ENCODE measurements around the gene PDK4. TPM values are rescaled to one million over a fixed set of nuclear protein-coding genes. Genes with fewer than 3 reads are reported as not detected.
"Not testable (repeated sequence)": the region's sequence is repeated elsewhere in the genome, so short reads cannot be mapped to it uniquely, and the experiment has no call there.

PDK4 gene
- polyA plus RNA-seq, 4 donors: 14.2 to 33.3 (median 20.0) TPM

DNA sequence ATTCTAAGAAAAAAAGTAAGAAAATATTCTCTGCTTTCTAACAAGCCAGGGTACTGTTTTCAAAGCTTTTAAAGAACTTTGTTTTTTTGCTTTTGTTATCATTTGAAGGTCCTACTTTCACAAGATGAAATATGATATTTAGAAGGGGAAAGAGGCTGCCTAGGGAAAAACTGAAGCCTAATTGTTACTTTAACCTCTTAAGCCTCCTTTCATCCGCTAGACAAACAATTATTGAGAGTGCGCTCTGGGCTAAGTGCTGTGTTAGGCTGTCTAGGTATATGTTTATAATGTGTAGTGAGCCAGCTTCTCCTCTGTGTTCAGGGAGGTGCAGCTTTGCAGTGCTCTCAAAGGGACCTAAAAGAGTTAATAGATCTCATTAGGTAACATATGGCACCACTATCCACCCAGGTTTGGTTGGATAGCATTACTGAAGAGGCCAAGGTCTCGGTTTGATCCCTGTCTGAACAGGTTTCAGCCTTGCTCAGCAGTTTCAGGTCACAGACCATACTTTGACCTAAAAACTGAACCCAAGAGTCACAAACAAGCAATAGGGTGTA lies 17.9 kb downstream of the PDK4 start:
- no peak for DNase-seq (ENCODE audit: low read depth in 4 of 4, low spot score in 3 of 4)

DNA sequence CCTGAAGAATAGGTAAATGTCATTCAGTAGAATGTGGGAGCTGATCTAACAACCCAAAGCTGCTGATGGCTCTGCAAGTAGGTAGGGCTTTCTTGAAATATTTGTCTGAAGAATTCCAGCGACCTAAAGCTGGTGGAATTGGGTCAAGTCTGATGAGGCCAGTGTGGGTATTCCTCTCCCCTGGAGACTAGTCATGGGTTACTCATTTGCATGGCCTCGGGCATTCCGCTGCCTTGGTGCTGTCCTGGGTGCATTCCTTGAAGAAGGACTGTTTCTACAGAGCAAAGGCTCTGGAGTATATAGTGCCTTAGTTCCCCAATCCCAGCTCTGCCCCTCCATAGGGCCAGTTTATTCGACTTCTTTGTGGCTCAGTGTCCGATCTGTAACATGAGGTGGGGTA lies 19.2 kb downstream of the PDK4 start:
- DNase-seq (ENCODE audit: low read depth in 4 of 4, low spot score in 3 of 4): no peak

DNA sequence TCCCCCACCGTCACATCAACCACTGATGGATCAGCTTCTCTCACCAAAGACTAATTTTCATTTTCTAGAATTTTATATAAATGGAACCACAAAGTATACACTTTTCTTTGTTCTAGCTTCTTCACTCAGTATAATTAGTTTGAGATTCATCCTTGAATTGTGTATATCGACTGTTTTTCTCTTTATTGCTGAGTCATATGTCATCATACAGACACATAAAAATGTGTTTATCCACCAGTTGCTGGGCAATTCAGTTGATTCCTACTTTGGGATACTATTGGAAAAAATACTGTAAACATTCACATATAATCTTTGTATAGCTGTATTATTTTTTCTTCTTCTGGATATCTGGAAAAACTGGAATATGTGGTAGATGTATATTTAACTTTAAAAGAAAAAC lies 26.6 kb downstream of the PDK4 start:
- no peak for DNase-seq (ENCODE audit: low read depth in 4 of 4, low spot score in 3 of 4)

DNA sequence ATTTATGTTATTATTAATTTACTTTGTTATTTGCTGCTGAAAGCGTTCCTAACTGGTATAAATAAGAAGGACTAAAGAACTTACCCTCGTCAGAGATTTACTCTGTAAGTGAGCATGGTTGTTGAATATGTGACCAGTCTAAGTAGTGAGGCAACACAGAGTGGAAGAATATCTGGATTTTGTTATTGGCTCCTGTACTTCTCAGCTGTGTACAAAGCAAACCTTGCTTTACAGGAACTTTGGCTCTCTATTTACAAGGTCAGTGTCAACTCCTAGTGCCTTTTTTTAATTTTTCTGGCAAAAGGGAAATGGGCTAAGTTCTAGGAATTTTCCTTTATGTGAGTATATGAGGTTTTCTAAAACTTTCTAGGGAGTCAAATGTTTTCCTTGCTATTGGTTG lies 35.6 kb downstream of the PDK4 start:
- no peak for DNase-seq (ENCODE audit: low read depth in 4 of 4, low spot score in 3 of 4)

DNA sequence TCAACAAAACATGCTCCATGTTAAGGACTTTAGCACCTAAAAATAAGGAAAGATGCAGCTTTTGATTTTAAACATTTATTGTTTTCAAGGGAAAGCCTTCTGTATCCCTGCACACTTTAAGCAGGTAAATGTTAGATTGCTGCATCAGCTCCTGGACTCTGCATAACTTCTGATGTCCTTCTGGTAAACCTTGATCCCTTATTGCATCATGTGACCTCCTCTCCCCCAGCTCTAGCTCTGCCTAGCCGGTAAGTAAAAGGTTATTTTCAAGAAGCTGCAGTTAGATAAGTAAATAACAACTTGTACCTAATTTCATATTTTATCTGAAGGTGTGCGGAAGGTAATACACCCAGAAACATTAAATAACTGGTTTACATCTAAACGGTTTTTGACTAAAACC lies 37.5 kb downstream of the PDK4 start:
- DNase-seq (ENCODE audit: low read depth in 4 of 4, low spot score in 3 of 4): no peak

DNA sequence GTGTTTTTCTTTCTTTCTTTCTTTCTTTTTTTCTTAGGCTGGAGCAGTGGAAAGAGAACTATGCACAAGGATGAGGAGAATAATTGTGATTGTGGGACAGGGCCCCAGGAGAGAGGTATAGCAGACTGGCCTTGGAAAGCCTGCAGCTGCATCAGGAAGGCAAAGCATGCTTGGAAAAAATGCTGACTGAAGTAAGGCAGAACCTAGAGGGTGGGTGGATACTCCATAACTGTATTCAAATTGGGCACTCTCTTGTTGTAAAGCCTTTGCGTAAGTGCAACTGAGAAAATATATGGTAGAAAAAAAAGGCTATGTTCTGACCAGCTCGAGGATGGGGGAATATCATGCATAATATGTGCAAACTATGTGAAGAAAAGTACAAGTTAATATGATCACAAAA lies 39.5 kb downstream of the PDK4 start:
- no peak for DNase-seq (ENCODE audit: low read depth in 4 of 4, low spot score in 3 of 4)

DNA sequence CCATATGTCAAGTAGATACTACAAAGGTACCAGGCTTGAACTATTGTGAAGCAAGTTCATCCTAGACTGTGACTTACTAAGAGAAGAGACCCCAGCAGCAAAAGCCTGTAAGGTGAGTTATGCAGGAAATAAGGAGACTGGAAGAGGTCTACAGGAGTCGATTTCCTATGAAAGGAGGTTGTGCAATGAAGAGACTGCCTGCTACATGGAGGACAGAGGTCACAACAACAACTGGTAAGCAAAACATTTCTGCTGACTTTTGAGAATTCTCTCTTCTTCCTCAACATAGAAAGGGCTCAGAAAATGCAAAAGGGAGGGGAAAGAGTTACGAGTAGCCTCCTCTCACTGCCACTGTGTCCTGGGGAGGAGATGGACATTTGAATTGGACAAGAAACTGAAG lies 42.4 kb downstream of the PDK4 start:
- no peak for DNase-seq (ENCODE audit: low read depth in 4 of 4, low spot score in 3 of 4)

DNA sequence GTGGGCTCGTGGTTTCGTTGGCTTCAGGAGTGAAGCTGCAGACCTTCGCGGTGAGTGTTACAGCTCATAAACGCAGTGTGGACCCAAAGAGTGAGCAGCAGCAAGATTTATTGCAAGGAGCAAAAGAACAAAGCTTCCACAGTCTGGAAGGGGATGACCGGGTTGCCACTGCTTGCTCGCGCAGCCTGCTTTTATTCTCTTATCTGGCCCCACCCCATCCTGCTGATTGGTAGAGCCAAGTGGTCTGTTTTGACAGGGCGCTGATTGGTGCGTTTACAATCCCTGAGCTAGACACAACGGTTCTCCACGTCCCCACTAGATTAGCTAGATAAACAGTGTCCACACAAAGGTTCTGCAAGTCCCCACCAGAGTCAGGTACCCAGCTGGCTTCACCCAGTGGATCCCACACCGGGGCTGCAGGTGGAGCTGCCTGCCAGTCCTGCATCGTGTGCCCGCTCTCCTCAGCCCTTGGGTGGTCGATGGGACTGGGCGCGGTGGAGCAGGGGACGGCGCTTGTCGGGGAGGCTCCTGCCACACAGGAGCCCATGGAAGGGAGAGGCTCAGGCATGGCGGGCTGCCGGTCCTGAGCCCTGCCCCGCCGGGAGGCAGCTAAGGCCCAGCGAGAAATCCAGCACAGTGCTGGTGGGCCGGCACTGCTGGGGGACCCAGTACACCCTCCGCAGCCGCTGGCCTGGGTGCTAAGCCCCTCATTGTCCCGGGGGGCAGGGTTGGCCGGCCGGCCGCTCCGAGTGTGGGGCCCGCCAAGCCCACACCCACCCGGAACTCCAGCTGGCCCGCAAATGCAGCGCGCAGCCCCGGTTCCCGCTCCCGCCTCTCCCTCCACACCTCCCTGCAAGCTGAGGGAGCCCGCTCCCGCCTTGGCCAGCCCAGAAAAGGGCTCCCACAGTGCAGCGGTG lies 44.0 kb downstream of the PDK4 start:
- not testable (repeated sequence) for DNase-seq (ENCODE audit: low read depth in 4 of 4, low spot score in 3 of 4)

DNA sequence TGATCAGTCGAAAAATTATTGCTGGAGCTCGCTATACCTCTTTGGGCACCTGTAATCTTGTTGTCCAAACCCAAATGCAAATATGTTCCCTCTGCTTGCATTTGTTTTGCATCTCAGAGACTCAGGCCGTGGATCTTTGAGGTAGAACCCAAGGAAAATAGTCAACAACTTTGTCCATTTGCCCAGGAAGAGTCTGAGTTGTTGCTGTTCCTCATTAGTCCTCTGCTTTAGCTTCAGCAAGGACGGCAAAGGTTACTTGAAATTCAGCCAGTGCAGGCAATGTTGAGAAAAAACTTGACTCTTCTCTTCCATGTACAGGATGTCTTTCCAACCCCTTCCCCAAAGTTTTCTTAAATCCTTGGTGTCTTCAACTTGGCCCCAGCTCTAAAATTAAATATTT lies 45.8 kb downstream of the PDK4 start:
- DNase-seq (ENCODE audit: low read depth in 4 of 4, low spot score in 3 of 4): no peak

DNA sequence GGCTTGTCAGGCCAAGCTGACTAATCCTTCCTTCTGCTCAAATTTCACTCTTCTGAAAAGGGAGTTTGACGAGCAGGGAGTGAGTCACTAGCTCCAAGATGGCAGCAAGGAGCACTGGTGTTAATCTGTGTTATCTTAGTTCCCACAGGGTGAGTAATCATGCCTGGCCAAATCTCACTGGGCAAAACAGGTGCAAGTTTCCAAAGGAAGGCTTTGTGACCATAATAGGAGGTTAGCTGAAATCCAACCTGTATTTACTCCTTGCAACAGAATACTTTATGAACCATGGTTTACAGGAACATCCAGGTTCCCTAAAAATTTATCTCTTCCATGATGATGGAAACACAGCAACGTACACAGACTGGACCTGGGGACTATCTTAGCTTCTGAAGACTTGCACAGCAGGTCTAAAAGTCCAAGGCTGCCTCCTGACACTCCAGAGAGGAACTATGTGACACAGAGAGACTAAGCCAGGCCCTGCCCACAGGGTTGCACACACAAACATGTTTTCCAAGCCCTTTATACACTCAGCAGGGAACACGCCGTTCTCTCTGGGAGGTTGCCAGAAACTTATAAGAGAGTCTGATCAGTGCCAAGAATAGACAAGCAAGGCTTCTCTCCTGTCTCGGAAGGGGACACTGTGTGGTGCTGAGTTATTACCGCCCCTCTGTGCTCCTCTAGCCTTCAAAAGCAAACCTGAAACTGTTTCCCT lies 46.3 kb downstream of the PDK4 start:
- no peak for DNase-seq (ENCODE audit: low read depth in 4 of 4, low spot score in 3 of 4)

DNA sequence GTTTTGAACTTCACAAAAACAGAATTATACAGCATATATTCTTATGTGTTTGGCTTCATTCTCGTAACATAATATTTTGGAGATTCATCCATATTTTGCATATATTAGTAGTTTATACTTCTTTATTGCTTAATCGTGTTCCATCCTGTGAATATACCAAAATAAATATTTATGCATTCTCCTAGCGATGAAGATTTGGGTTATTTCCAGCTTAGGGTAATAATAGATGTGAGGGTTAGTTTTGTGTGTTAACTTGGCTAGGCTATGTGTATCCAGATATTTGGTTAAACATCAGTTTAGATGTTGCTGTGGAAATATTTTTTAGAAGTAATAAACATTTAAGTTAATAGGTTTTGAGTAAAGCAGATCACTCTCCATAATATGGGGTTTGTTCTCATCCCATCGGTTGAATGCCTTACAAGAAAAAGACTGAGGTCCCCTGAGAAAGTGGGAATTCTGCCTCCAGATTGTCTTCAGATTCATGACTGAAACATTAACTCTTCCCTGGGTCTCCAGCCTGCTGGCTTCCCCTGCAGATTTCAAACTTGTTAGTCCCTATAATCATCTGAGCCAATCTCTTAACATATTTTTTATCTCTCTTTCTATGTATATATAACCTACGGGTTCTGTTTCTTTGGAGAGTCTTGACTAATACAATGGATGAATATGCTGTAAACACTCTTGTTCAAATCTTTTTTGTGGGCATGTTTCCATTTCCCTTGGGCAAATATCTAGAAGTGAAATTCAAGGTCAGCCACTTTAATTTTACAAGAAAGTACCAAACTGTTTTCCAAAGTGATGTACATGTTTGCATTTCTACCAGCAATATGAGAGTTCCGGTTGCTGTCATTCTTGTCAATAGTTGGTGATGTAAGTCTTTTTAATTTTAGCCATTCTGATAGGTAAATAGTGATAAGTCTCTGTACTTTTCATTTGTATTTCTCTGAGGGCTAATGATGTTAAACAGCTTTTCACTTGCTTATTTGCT lies 48.7 kb downstream of the PDK4 start:
- no peak for DNase-seq (ENCODE audit: low read depth in 4 of 4, low spot score in 3 of 4)

DNA sequence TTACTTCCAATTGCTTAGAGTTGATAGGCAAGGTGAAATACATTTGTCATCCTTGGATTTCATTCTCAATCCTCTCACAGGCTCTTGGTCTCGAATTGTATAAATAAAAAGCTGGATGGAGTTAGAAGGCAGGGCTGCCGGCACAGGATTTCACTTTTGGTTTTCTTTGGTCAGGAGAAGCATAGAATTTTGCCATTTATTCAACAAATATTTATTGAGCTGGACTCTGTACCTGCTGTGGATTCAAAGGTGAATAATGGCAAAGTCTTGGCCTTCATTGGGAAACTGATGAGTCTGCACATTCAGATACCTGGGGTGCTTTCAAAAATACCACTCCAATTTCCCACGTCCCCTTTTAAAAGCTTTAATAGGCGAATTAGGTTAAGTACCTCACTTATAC lies 49.7 kb downstream of the PDK4 start:
- no peak for DNase-seq (ENCODE audit: low read depth in 4 of 4, low spot score in 3 of 4)

DNA sequence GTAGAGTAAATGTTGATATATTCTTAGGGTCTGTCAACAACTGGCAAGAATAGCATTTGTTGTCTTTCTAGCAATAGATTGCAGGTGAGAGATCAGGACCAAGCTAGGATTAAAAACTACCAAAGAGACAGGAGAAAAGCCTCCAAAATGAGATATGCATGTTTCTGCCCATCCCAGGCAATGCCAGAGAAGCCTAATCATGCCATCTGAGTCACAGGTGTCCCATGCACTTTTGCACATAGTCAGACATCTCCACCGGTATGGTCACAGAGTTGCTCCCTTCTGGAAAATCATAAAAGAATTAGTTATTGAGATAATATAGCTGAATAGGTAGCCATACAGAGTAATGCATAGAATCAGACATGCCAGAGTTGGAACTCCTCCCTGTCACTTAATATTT lies 50.6 kb downstream of the PDK4 start:
- no peak for DNase-seq (ENCODE audit: low read depth in 4 of 4, low spot score in 3 of 4)

DNA sequence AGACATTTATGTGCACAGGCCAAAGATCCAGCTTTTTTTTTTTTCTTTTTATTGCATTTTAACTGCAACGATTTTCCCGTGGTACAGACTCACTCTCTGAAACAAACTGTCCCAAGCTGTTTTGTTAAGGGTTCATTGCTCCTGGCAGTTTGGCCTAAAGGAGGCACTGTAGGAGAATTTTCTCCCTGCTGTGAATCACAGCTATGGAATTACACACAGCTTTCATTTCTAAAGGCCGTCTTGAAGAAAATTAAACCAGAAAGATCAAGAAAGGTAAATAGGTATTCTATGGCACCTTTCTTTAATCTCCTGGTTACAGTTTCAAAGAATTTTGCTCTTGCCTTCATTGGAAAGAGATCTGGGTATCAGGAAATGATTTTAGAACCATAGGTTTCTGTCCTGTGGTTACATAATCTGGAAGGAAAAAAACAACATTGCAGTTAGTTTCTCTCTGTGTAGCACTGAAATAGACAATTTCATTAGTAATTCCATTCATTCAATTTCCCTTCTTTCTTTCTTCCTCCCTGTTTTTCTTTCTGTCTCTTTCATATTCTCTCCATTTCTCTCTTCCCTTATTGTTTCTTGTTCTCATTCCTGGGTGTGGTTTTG lies 51.2 kb downstream of the PDK4 start:
- peak in 2 of 4 donors; percentile 45 to 47 for DNase-seq (ENCODE audit: low read depth in 4 of 4, low spot score in 3 of 4)

DNA sequence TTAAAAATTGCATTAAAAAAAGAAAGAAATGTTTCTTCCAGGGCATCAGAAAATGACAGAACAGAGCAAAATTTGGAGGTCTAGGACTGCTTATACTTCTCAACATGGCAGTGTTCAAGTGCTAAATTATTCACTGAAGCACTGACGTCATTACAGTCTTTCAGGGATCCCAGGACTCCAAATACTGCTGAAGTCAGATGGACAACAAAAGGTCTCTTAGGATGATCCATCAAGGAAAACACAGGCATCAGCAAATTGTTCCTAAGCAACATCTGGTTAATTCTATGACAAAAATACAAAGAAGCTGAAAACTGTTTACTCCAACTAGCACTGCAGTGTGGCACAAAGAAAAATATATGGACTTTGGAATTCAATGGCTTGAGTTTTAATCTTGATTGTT lies 52.1 kb downstream of the PDK4 start:
- DNase-seq (ENCODE audit: low read depth in 4 of 4, low spot score in 3 of 4): no peak

DNA sequence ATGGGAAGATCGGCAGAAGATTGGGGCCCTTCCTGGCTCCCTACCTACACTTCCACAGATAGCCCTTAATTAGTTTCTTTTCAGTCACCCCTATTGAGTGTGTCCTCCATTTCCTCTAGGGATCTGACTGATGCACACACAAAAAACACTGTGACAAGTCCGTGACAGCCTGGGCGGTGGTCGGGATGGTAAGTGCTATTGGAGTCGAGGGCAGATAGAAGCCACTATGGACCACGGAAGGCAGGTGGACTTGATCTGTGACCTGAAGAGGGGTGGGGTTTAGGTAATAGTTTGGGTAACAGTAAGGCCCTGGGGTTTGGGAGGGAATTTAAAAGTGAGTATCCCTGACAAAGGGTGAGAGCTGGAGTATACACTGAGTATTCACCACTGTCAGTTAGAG lies 53.0 kb downstream of the PDK4 start:
- DNase-seq (ENCODE audit: low read depth in 4 of 4, low spot score in 3 of 4): no peak

DNA sequence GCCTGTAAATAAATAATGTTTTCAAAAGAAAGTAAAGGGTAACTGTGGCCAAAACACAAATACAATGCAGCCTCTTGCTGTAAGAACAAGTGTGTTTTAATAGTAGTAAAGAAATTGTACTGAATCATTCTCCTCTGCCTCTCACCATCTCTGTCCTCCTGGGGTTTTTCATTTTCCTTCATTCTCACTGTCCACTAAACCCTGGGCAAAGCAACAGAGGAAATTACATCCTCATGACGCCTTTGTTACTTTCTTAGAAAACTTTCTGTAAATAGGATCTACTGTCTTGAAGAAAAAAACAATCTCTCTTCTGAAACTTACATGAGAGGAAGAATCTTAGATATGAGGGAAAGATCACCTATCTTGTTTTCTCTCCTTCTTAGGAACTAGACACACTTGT lies 56.0 kb downstream of the PDK4 start:
- no peak for DNase-seq (ENCODE audit: low read depth in 4 of 4, low spot score in 3 of 4)

DNA sequence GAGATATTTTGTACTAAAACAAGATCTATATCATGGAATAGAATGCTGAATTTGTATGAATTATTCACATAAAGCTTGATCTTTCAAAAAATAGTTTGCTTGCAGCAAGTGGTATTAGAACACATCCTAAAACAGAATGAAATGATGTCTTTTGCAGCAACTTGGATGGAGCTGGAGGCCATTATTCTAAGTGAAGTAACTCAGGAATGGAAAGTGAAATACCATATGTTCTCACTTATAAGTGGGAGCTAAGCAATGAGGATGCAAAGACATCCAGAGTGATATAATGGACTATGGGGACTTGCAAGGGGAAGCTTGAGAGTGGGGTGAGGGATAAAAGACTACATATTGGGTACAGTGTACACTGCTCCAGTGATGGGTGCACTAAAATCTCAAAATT lies 56.9 kb downstream of the PDK4 start:
- DNase-seq (ENCODE audit: low read depth in 4 of 4, low spot score in 3 of 4): no peak

DNA sequence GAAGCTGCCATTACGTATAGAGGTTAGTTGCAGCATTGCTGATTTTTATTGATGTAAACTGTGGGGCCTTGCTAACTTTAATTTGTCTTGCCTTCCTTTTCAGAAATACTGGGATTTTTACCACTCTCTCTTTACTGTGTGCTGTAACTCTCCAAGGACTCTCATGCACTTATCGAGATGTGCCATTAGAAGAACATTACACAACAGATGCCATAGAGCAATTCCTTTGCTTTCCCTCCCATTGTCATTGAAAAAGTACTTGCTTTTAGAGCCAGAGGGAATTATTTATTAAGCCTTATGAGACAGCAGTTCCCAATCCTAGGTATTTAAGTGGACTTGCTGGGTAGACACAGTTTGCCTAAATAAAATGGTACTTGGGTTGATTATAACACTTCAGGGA lies 58.8 kb downstream of the PDK4 start:
- no peak for DNase-seq (ENCODE audit: low read depth in 4 of 4, low spot score in 3 of 4)

DNA sequence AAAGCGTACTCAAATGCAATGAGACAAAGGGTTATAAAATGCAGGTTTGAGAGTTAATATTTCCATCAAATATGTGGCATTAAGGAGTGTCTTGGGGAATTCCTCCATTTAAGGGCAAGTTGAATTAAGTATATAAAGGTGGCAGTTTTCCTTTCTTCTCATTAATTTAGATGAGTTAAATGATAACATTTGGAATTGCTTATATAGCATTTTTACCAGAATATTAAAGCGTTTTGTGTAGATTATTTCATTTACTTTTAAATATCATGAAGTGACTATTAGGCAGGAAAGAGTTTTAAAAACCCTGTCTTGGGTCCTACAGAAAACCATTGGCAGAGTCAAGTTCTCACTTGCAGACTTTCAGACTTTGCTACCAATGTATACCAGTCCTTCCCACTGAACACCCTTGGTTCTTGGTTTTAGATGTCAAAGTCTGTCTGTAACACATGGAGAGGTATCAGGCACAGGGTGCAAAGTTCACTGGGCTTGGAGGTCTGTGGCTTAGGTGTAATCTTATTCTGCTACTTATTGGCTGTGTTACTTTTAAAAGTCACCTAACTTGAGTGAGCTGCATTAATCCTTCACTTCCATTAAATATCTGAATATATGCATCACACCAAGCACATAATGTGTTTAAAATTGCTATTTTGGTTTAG lies 59.5 kb downstream of the PDK4 start:
- no peak for DNase-seq (ENCODE audit: low read depth in 4 of 4, low spot score in 3 of 4)
